ENCODE results near the gene KSR2. TPM values are rescaled to one million over a fixed set of nuclear protein-coding genes. Genes with fewer than 3 reads are reported as not detected.

KSR2 gene
- total and polyA plus RNA-seq, 2 donors (not counting 3 experiments of a cell fraction or from before 2014, with no cell fraction given): 2.1 to 5.2 TPM

- H3K9me1 ChIP-seq (replicated peaks; ENCODE audit: control insufficient read depth, extremely low read depth, insufficient read depth, low read length): no peaks in the 10 kb centered on the region
- H4K20me1 ChIP-seq (replicated peaks; ENCODE audit: control insufficient read depth, extremely low read depth, insufficient read depth, low read length): no peaks in the 10 kb centered on the region
- no peak for DNase-seq (ENCODE audit: low read depth, low spot score)
- H3K9me3 ChIP-seq (replicated peaks; ENCODE audit: control insufficient read depth, insufficient read depth, low read length): no peaks in the 10 kb centered on the region
- H3K79me2 ChIP-seq (ENCODE audit: control insufficient read depth, insufficient read depth, low read length): no peaks in the 10 kb centered on the region
- H2AFZ ChIP-seq (ENCODE audit: low read depth, low read length): no peak overlapping the region
- intact Hi-C loops (cut with micrococcal nuclease): no loop called here
- no TSS peak for BruUV-seq (replicated peaks)
- H3K36me3 ChIP-seq (ENCODE audit: control insufficient read depth in 2 of 2, extremely low read depth in 1 of 2, insufficient read depth in 2 of 2, low read length in 2 of 2): no peaks in the 10 kb centered on the region
- H3K4me3 ChIP-seq (replicated peaks in 1 of 3; ENCODE audit: insufficient read depth in 1 of 3, low read depth in 1 of 3, low read length in 3 of 3): no peak overlapping the region
- TF ChIP-seq FOS (IDR thresholded peaks at IDR 0.05; ENCODE audit: borderline replicate concordance, insufficient read depth, low read length) (no peak), GATA2 (IDR thresholded peaks at IDR 0.05; ENCODE audit: insufficient read depth, insufficient read length, low read depth, low read length) (no peak), CTCF (IDR thresholded peaks at IDR 0.05; ENCODE audit: extremely low read depth in 1 of 2, insufficient read depth in 1 of 2, low read depth in 1 of 2, low read length in 2 of 2) (no peak), MAX (IDR thresholded peaks at IDR 0.05; ENCODE audit: insufficient read depth, insufficient read length) (no peak), MYC (IDR thresholded peaks at IDR 0.05; ENCODE audit: low read depth, low read length) (no peak), POLR2AphosphoS5 (IDR thresholded peaks at IDR 0.05; ENCODE audit: insufficient read depth, low read depth, low read length) (no peak), EZH2 (IDR thresholded peaks at IDR 0.05; ENCODE audit: borderline replicate concordance, low read depth, low read length, severe bottlenecking) (no peak)
- no peak overlapping the region for H3K27ac ChIP-seq (ENCODE audit: insufficient read depth, low read depth, low read length)
- POLR2A ChIA-PET: no interaction called here
- dilution Hi-C loops (cut with MboI; ENCODE audit: extremely low pct_ligation_motif_present, low sequenced_read_pairs): loop anchor here (25.0 kb wide), 1 partner anchor 237 kb away; no protein-coding TSS in a partner anchor
- H3K4me2 ChIP-seq (ENCODE audit: insufficient read depth, low read length): no peak overlapping the region
- no peak for FAIRE-seq
- no peaks in the 10 kb centered on the region for H3K27me3 ChIP-seq (ENCODE audit: control insufficient read depth in 2 of 2, insufficient read depth in 2 of 2, low read length in 2 of 2)
- H3K4me1 ChIP-seq (ENCODE audit: control insufficient read depth, extremely low read depth, insufficient read depth, low read length): no peaks in the 10 kb centered on the region
- CTCF ChIA-PET: interaction anchor here (0.9 to 1.7 kb wide), 3 partner anchors 10 to 233 kb away, joined by 3 to 7 read pairs (median 3); no protein-coding TSS in a partner anchor
- H3K9ac ChIP-seq (replicated peaks; ENCODE audit: extremely low read depth, insufficient read depth, low read length): no peak overlapping the region
Measured at GRCh38 chr12:117599849-117600248, 368.9 kb downstream of the KSR2 start.

All from endothelial cell of umbilical vein (primary cell).